Ishikawa (cell line): ENCODE measurements around the gene TLX2.

ENCODE experiments used
- CEBPB ChIP-seq: IDR thresholded peaks from 2 replicates; pipeline ENCODE4 v1.6.1; 2012
- CREB1 ChIP-seq: IDR thresholded peaks from 2 replicates; pipeline ENCODE4 v1.6.1; 2012; ENCODE audit warnings: low read depth
- EGR1 ChIP-seq: IDR thresholded peaks from 2 replicates; pipeline ENCODE4 v1.6.1; 2012
- EP300 ChIP-seq: IDR thresholded peaks from 2 replicates; pipeline ENCODE4 v1.6.1; 2012; ENCODE audit warnings: borderline replicate concordance
- FOXM1 ChIP-seq: IDR thresholded peaks from 2 replicates; pipeline ENCODE4 v1.6.1; 2012; ENCODE audit warnings: low read depth, borderline replicate concordance
- MAX ChIP-seq: IDR thresholded peaks from 2 replicates; pipeline ENCODE4 v1.6.1; 2012
- NFIC ChIP-seq: IDR thresholded peaks from 2 replicates; pipeline ENCODE4 v1.6.1; 2012
- RAD21 ChIP-seq: IDR thresholded peaks from 2 replicates; pipeline ENCODE4 v1.6.1; 2012; ENCODE audit warnings: low read depth
- REST ChIP-seq: IDR thresholded peaks from 2 replicates; pipeline ENCODE4 v1.6.1; 2012; ENCODE audit warnings: low read depth, mild to moderate bottlenecking
- TAF1 ChIP-seq: IDR thresholded peaks from 2 replicates; pipeline ENCODE4 v1.6.1; 2012; ENCODE audit warnings: low read depth, mild to moderate bottlenecking
- TCF12 ChIP-seq: IDR thresholded peaks from 2 replicates; pipeline ENCODE4 v1.6.1; 2012; ENCODE audit warnings: low read depth
- TEAD4 ChIP-seq: IDR thresholded peaks from 2 replicates; pipeline ENCODE4 v1.6.1; 2012
- USF1 ChIP-seq: IDR thresholded peaks from 2 replicates; pipeline ENCODE4 v1.6.1; 2012
- YY1 ChIP-seq: IDR thresholded peaks from 2 replicates; pipeline ENCODE4 v1.6.1; 2012; ENCODE audit warnings: low read depth
- ZBTB7A ChIP-seq: IDR thresholded peaks from 2 replicates; pipeline ENCODE4 v1.6.1; 2012; ENCODE audit warnings: low read depth

The TLX2 gene

GRCh38 chr2:74537140-74537539, 22.9 kb downstream of the TLX2 start:
- no peak for TF ChIP-seq NFIC
- no peak for TF ChIP-seq TAF1
- no peak for TF ChIP-seq ZBTB7A
- no peak for TF ChIP-seq EGR1

- TF ChIP-seq CEBPB (peak; percentile 56; the same call in 1 of the 2 replicates), ZBTB7A (no peak)
Observed at GRCh38 chr2:74538881-74539339, 24.7 kb downstream of the TLX2 start.

GRCh38 chr2:74540291-74540690, 26.0 kb downstream of the TLX2 start:
- TF ChIP-seq TAF1 (no peak), USF1 (no peak), CEBPB (no peak), TCF12 (no peak), MAX (no peak), TEAD4 (no peak), ZBTB7A (no peak), REST (no peak), EGR1 (no peak), FOXM1 (no peak), NFIC (no peak), EP300 (no peak)

- TF ChIP-seq FOXM1 (no peak), USF1 (no peak), CREB1 (no peak), EP300 (no peak), TCF12 (no peak), ZBTB7A (no peak), MAX (no peak), TAF1 (no peak), TEAD4 (no peak), RAD21 (no peak), REST (no peak), EGR1 (no peak)
Observed at GRCh38 chr2:74542978-74543377, 28.7 kb downstream of the TLX2 start.

- TF ChIP-seq REST = no peak
- TF ChIP-seq RAD21 = peak; percentile 29; the same call in 1 of the 2 replicates
Observed at GRCh38 chr2:74544634-74545033, 30.4 kb downstream of the TLX2 start.

GRCh38 chr2:74546004-74546403, 31.8 kb downstream of the TLX2 start:
- TF ChIP-seq YY1 (no peak), EGR1 (no peak), TAF1 (no peak), CEBPB (no peak), CREB1 (no peak), EP300 (no peak), ZBTB7A (no peak)
